GM12865 (cell line): ENCODE results near the gene YIF1B.
"Not testable (repeated sequence)": the region's sequence is repeated elsewhere in the genome, so short reads cannot be mapped to it uniquely, and the experiment has no call there.

Experiments
- DNase-seq: peaks from one replicate; pipeline ENCODE4 v3.0.0; 2010; ENCODE audit warnings: low read depth
- H3K4me3 ChIP-seq: 2 replicates; pipeline ENCODE4 v1.5.1; 2011; ENCODE audit warnings: mild to moderate bottlenecking, low read depth, low read length, control low read depth
- TF ChIP-seq, protein P1 (sequence below): IDR thresholded peaks from 2 replicates; pipeline ENCODE4 v1.5.1; 2011; ENCODE audit warnings: low read length, control low read depth, low read depth, inconsistent platforms; ENCODE audit not compliant: insufficient read depth; ENCODE audit errors: missing control alignments

YIF1B gene, protein sequence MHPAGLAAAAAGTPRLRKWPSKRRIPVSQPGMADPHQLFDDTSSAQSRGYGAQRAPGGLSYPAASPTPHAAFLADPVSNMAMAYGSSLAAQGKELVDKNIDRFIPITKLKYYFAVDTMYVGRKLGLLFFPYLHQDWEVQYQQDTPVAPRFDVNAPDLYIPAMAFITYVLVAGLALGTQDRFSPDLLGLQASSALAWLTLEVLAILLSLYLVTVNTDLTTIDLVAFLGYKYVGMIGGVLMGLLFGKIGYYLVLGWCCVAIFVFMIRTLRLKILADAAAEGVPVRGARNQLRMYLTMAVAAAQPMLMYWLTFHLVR

DNA sequence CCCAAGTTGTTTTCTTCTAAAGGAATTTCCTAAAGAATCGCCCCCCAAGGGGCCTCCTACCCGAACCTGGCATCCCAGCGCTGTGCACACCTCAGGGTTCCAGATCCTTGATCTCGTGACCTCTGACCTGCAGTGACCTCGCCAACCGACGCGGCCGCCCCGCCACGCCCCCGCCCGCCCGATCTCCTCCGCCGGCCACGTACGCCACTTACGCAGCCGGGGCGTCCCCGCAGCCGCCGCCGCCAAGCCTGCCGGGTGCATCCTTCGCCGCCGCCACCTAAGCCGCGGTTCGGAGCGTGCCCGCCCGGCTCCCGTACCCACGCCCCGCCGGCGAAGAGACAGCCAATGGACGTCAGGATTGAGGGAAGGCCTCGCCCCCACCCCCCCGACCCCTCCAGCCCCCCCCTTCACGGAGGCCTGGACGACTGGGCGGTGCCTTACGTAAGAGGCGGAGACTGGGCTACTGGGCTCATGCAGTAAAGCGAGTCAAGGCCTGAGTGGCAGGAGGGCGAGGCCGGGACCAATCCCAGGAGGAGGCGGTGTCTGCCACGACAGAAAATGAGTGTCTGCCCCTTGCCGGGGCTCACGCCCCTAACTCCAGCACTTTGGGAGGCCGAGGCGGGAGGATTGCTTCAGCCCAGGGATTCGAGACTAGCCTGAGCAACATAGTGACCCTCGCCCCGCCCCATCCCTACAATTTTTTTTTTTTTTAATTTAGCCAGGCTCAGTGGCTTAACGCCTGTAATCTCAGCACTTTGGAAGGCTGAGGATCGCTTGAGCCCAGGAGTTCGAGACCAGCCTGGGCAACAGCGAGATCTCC is at the start of gene YIF1B:
Gene YIF1B (minus strand): TSS at position 291 of the 820 bp plus-strand sequence. CDS start 30 bp downstream, at position 261.
- TF ChIP-seq, protein P1, sequence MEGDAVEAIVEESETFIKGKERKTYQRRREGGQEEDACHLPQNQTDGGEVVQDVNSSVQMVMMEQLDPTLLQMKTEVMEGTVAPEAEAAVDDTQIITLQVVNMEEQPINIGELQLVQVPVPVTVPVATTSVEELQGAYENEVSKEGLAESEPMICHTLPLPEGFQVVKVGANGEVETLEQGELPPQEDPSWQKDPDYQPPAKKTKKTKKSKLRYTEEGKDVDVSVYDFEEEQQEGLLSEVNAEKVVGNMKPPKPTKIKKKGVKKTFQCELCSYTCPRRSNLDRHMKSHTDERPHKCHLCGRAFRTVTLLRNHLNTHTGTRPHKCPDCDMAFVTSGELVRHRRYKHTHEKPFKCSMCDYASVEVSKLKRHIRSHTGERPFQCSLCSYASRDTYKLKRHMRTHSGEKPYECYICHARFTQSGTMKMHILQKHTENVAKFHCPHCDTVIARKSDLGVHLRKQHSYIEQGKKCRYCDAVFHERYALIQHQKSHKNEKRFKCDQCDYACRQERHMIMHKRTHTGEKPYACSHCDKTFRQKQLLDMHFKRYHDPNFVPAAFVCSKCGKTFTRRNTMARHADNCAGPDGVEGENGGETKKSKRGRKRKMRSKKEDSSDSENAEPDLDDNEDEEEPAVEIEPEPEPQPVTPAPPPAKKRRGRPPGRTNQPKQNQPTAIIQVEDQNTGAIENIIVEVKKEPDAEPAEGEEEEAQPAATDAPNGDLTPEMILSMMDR, result no peak
- peak within 1 kb of the TSS; percentile 69 for H3K4me3 ChIP-seq
- DNase-seq, result peak; percentile 98

DNA sequence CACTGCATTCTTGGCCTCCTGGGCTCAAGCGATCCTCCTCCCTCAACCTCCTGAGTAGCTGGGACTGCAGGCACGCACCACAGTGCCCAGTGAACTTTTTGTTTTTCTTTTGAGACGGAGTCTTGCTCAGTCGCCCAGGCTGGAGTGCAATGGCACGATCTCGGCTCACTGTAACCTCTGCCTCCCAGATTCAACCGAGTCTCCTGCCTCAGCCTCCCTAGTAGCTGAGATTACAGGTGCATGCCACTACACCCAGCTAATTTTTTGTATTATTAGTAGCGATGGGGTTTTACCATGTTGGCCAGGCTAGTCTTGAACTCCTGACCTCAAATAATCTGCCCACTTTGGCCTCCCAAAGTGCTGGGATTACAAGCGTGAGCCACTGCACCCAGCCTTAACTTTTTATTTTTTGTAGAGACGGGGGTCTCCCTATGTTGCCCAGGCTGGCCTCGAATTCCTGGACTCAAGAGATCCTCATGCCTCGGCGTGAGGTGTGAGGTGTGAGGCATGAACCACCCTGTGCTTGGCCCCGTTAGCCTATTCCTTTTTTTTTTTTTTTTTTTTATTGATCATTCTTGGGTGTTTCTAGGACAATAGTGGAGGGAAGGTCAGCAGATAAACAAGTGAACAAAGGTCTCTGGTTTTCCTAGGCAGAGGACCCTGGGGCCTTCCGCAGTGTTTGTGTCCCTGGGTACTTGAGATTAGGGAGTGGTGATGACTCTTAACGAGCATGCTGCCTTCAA is 47.4 kb upstream of the YIF1B start:
- H3K4me3 ChIP-seq, result peak overlapping the region; percentile 53
- not testable (repeated sequence) for DNase-seq

DNA sequence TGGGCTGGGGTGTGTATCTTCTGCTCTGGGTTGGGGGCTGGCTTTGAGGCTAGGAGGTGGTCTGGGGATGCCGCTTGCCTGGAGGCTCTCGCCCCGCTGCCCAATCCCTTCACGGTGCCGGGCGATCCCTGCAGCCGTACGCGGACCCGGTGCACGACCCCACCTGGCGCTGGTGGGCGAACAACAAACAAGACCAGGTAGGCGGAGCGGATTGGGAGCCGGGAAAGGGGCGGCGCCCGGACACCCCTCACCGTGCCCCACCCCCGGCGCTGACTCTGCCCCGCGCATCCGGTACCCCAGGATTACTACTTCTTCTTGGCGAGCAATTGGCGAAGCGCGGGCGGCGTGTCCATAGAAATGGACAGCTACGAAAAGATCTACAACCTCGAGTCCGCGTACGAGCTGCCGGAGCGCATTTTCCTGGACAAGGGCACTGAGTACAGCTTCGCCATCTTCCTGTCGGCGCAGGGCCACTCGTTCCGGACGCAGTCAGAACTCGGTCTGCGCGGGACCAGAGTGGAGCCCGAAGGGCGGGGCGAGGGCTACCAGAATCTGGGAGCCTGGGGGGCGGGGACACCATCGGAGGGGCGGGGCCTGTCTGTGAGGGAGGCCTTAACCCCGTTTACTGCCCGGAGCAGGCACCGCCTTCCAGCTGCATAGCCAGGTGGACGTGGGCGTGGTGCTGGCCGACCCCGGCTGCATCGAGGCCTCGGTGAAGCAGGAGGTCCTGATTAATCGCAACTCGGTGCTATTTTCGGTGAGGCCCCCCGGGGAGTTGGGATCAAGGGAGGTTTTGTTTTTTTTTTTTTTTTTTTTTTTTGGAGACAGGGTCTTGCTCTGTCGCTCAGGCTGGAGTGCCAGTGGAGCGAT is 46.6 kb upstream of the YIF1B start:
- TF ChIP-seq, protein P1, result no peak
- H3K4me3 ChIP-seq, result peak overlapping the region; percentile 53
- peak; percentile 80 for DNase-seq

DNA sequence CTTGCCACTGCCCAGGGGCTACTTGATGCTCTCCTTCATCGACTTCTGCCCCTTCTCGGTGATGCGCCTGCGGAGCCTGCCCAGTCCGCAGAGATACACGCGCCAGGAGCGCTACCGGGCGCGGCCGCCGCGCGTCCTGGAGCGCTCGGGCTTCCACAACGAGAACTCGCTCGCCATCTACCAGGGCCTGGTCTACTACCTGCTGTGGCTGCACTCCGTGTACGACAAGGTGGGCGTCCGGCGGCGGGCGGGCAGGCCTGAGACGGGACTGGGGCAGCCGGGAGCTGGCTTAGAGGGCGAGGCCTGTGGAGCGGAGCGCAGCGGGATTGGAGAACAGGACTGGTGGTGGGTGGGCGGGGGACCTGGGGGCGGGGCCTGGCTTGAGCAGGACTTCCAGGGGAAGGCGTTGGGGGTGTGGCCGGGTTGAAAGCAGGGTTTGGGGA is 45.9 kb upstream of the YIF1B start:
- DNase-seq, result peak; percentile 80
- H3K4me3 ChIP-seq, result peak overlapping the region; percentile 53
- TF ChIP-seq, protein P1, result no peak

DNA sequence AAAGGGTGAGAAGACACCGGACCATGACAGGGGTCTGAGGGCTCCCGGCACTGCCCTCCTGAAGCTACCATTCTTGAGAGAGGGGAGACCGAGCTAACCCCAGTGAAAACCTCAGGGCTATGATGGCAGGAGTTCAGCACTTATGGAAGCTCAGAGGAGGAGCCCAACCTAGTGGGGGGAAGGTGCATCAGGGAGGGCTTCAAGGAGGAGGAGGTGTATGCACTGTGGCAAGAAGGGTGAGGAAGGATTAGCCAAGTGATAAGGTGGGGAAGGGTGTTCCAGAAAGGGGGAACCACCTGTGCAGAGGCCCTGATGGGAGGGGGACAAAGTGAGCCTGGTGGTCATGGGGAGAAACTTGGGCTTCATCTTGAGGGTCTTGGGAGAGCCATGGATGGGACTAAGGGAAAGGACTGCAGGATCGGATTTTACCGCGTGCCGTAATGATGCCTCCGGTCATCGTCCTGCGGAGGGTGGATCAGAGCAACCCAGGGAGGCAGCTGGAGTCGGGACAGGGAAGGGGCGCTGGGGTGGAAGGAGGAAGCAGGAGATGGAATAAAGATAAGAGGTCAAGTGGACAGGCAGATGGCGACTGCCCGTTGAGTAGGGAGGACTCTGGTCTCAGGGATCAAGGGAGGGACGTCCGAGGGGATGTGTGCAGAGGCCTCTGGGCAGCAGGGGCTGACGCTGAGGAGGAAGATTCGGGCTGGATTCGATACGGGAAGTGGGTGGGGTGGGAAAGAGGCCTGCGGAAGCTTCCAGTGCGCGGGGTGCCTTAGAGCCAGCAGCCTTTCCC is 45.3 kb upstream of the YIF1B start:
- H3K4me3 ChIP-seq, result no peak overlapping the region; the same call in 1 of the 2 replicates
- TF ChIP-seq, protein P1, result no peak
- no peak for DNase-seq

DNA sequence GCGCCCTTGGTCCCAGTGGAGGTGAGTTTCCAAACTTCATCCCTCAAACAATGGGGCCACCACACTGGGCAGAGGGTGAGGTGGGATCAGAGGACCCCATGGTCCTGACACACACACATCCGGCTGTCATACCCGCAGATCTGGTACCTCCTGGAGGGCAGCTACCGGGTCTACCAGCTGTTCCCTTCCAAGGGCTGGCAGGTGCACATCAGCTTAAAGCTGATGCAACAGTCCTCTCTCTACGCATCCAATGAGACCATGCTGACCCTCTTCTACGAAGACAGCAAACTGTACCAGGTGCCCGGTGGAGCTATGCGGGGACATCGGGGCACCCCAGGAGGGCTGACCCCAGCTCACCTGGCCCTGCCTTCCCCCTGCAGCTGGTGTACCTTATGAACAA is 44.6 kb upstream of the YIF1B start:
- TF ChIP-seq, protein P1, result no peak
- H3K4me3 ChIP-seq, result no peak overlapping the region
- no peak for DNase-seq
